GM19463 (cell line): ENCODE results near the gene SHANK3.

Experiments used
- ATAC-seq: cut with Tn5 transposase; IDR thresholded peaks from one replicate; pipeline ENCODE4 v1.9.1; 2021; ENCODE audit warnings: mild to moderate bottlenecking, moderate library complexity; ENCODE audit not compliant: unreplicated experiment

The SHANK3 gene

DNA sequence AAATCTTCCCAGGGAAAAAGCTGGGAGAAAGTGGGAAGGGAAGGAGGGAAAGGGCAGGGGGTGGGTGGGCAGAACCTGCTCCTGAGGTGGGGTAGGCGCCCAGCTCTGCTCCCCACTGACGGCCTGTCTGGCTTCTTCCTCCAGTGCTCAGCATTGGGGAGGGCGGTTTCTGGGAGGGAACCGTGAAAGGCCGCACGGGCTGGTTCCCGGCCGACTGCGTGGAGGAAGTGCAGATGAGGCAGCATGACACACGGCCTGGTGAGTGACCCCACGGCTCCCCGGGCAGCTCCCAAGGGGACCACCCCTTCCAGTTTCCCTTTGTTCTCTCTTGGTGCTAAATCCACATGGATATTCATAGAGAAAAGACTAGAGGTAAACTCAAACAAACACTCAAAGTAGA, 25.9 kb downstream of the SHANK3 start:
- no peak for ATAC-seq

DNA sequence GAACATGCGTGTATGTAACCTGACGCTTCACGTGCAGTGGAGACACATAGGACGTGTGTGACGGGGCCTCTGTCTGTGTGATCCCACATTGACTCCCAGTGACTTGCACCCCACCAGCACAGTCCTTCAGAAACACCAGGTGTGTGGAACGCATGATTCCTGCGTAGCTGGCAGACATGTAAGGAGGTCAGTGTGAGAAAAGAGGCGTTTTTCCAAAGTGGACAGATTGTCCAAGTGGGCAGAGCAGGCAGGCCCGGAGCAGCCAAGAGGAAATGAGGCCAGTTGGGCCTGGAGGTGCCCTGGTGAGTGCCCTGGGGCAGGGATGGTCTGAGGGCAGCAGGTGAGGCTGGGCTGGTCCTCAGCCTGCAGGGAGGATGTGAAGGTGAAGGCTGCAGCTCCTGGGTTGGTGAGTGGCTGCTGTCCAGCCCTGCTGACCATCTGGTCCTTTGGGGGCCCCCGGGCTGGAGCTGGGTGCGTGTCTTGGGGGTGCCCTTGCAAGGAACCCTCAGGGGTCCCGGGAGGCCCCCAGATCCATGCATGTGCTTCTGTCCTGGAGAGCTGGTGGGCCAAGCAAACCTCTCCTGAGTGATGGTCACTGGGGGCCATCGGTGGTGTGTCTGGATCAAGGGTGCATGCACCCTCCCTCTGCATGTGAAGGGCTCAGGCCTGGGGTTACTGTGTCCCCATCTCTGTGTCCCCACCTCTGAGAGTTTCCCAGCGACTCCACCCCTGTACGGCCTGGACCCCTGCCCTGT, 26.6 kb downstream of the SHANK3 start:
- ATAC-seq: no peak

DNA sequence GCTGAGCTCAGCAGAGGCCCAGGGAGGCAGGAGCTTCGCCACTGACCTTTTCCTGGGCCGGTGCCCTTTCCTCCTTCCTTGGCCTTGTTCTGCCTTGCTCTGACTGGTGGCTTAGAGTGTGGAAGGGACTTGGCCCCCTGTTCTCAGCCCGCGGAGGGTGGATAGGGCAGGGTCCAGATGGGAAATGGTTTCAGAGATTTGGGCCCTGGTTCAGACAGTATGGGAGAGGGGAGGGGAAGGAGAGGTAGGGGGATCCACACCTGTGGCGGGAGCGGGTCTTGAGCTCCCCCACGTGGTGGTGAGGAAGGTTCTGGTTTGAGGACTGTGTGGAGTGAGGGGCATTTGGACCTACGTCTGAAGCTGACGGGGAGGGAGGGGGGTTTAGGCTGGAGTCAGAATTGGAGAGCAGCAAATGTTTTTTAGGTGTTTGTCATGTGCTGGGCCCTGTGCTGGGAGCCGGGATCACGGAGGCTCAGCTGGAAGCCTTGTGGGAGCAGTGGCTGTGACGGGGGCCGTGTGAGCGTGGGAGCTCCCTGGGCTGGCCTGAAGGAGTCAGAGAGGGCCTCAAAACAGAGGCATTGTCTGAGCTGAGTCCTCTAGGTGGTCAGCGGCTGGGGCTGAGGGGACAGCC, 27.2 kb downstream of the SHANK3 start:
- no peak for ATAC-seq

DNA sequence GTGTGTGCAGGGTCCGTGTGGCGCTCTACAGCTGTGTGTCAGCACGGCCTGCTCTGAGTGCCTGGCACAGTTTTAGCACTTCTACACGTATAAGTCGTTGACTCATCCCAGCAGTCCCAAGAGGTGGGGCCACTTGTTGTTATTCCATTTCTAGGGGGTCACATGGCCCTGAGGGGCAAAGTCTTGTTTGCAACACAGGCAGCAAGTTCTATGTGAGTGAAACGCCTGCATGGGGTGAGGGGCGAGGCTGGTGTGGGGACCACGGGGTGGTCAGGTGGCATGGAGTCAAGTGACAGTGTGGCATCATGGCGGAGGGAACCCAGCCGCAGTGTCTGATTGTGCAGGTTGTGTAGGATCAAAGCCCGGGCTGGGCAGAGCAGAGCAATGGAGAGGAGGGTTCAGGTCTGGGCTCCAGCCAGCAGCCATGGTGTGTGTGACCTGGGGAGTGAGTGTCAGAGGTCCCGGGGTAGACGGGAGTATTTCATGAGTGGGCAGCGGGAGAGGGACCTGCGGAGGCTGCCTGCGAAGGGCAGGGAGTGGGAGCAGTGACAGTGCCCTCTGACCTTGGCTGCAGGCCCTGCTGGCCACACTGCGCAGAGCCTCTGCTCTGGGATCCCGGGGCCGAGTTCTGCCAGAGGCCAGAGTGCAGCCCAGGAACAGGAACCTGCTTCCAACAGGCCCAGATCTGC, 27.9 kb downstream of the SHANK3 start:
- no peak for ATAC-seq

DNA sequence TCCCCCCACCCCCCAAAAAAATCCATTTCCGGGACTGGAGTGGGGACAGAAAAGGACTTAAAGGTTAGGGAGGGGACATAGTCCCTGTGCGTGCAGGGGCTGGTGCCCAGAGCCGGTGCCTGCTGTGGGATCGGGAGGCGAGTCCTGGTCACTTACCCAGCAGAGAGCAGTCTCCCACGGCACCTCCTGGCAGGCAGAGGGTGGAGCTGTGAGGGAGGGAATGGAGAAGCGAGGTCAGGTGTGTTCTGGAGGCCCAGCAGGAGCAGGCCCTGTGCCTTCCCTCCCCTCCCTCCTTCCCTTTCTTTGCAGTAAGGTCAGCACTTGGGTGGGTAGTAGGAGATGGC, 28.4 kb downstream of the SHANK3 start:
- ATAC-seq: no peak

DNA sequence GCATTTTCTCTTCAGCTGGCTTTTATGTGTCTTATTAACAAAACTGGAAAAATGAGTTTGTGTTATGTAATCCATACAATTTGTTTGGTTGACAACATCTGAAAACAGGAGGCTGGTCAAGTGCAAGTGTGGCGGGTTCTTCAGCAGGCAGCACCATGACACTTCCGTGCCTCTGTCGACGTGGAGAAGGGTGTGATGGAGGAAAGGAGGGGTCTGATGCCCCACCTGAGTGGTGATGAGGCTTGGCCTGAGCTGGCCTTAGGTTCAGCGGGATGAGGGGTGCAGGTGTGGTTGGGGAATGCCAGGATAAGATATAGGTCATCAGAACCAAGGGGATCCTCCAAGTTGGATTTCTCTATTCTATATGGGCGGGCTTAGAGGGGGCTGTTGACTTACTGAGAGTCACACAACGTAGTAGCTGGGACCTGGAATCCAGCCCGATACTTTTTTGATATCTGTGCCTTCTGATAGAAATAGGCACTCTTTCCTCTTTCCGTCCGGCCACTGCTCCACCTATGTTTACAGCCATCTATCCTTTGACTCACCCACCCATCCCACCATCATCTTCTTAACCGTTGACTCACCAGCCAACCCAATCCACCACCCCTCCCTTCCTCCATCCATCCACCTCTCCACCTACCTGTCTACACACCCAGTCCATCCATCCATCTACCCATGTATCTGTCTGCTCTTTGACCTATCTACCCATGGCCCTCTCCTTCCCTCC, 29.0 kb downstream of the SHANK3 start:
- no peak for ATAC-seq

DNA sequence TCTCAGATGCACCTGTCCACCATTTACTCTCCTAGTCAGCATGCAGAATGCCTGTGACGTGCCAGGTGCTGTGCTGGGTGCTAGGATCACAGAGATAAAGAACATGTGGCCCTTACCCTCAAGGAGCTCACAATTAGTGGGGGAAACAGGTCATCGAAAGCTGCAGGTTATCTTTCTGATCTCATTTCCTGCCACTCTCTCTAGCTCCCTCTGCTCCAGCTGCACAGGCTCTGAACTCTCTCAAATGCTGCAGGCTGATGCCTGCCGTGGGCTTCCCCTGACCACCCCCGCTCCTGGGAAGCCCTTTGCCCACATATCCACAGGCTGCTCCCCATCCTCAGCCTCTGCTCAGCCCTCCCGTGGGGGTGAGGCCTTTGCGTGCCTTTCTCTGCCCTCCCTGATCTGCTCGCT, 29.6 kb downstream of the SHANK3 start:
- ATAC-seq: no peak

DNA sequence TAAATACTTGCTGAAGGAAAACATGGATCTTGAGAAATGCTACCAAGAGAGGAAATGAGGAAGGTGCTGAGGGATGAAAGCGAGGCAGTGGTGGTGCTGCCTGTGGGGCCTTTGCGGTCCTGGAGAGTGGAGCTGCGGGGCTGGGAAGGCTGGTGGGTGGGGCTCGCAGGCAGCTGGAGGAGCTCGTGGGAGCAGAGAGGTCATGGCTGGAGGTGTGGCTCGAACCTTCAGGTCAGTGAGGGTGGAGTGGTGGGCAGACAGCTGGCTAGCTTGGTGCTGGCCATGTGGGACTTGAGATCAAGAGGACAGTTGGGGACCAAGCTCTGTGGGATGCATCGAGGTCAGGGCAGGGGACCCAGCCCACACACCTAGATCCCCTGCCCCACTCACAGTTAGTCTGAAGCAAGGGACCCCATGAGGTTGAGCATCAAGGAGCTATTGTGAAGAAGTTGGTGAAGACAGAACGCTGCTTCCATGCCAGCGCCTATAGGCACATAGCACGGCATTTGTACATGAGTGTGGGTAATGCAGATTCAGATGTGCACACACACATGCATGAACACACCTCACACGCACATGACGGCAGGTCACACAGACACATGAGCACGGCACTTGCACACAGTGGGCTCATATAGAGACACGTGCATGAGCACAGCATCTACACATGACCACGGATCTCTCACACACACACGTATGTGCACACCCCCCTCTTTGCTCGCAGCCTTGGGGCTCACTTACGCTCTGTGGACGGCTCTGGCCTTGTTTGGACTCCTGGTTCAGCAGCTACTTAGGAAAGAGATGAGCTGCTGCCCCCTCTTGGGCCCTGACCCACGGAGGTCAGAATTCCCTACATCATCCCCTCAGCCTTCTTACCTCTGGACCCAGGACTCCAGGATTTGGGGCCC, 30.4 kb downstream of the SHANK3 start:
- no peak for ATAC-seq

DNA sequence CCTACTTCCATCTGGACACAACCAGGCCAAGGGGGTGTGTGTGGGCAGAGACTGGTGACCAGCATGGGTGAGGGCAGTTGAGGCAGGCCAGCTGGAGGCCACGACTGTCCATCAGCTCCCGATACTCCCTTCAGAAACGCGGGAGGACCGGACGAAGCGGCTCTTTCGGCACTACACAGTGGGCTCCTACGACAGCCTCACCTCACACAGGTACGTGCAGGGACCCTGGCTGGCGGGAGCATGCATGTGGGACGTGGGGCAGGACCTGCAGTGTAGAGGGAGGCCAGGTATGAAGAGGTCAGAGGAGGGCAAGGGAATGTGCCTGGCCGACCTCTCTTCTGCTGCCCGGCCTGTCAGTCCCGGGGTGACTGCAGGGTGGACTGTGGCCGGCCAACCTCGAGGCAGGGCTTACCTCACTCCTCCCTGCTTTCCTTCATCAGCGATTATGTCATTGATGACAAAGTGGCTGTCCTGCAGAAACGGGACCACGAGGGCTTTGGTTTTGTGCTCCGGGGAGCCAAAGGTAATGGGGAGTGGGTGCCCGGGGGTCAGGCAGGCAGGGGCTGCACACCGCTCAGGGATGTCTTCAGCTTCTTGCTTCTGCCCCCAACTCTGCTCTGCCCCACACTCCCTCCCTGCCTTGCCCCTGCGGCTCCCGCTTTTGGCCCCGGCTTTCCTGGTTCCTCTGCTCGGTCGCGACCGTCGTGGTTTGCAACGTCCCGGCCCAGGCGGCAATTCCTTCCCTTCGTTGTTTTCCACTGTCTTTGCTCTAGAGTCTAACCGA, 31.3 kb downstream of the SHANK3 start:
- no peak for ATAC-seq

DNA sequence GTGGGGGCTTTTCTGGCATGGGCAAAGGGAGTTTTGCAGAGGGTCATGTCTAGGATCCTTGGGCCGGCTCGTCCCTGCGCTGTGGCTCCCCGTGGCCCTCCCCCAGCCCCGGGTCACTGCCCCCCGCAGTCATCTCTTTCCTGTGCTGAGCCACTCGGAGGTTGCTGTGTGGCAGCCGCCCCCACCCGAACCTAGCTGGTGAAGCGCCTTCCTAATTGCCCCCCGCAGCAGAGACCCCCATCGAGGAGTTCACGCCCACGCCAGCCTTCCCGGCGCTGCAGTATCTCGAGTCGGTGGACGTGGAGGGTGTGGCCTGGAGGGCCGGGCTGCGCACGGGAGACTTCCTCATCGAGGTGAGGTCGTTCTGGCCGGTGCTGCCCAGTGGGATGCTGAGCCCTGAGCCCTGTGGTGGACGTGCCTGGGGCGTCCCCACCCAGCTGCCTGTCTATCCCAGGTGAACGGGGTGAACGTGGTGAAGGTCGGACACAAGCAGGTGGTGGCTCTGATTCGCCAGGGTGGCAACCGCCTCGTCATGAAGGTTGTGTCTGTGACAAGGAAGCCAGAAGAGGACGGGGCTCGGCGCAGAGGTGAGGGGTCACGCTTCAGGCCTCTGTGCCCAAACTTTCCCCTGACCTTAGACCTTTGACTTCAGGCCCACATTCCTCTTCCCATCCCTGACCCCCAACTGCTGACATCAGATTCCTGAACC, 32.0 kb downstream of the SHANK3 start:
- ATAC-seq: no peak

DNA sequence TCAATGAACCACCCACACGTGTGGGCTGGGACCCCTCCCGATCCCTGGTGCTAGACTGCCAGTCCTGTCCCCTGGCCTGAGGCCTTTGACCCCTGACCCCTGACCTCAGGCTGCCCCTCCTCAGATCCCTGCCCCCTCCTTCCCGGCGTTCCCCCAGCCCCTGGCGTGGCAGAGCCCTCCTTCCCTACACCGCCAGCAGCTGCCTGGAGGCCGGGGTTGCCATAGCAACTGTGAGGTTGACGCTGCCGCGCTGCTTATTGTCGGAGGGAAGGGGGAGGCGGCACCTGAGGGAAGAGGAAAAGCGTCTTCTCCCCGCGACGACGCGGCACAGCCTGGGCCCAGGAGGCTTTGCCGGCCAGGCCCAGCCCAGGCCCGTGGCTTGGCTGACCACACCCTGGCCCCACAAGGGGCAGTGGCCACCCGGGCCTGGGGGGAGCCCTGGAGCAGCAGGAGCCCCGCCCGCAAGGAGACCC, 32.6 kb downstream of the SHANK3 start:
- ATAC-seq: no peak

DNA sequence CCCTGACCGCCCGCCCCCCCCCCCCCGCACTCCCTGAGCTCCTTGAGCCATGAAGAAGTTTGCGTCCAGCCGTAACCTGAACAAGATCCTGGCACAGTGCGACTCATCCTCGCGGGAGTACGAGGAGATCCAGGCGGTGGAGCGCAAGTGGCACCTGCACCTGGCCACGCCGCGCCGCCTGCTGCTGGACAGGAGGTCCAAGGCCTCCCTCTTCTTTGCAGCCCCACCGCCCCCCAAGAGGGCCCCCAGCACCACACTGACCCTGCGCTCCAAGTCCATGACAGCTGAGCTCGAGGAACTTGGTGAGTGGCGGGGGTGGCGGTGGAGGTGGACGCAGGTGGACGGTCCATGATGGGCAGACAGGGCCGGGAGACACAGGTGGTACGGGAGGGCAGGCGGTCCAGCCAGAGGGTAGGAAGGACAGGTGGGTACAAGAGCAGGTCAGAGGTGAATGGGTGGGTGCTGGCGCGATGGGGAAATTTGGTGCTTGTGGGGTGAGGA, 33.3 kb downstream of the SHANK3 start:
- ATAC-seq: no peak

DNA sequence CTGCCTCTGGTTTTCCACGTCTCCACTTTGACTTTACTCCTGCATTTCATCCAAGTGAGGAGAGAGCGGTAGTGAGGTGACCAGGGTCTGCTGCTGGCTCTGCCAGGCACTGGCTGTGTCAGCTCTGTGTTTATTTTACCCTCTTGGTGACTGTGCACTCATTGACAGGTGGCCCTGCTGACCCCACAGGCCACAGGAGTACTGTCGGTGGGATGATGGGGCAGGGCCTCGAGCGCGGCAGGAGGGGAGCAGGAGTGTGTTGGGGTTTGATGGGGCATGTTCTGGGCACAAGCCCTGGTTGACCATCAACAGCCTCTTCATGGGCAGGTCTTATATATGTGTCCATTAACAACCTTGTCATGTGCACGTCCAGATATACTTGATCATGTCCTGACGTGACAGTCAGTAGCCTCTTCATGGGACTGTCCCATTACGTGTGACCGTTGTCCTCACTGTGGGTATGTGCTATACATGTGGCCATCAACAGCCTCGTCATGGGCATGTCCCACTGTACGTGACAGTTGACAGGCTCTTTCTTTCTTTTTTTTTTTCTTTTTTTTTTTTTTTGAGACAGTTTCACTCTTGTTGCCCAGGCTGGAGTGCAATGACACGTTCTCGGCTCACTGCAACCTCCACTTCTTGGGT, 34.0 kb downstream of the SHANK3 start:
- no peak for ATAC-seq

DNA sequence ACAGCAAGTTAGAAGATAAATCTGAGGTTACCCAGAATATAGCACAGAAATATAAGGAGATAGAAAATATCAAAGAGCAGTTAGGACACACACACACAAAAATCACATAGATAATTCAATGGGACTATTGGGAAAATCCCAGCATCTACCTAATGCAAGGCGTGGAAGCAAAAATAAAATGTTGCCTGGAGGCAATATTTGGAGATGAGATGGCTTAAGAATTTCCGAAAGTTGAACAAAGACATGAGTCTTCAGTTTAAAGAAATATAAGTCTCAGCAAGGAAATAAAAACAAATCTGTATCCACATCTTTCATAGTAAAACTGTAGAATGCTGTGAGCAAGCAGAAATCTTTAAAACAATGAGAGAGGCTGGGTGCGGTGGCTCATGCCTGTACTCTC, 35.9 kb downstream of the SHANK3 start:
- ATAC-seq: no peak

DNA sequence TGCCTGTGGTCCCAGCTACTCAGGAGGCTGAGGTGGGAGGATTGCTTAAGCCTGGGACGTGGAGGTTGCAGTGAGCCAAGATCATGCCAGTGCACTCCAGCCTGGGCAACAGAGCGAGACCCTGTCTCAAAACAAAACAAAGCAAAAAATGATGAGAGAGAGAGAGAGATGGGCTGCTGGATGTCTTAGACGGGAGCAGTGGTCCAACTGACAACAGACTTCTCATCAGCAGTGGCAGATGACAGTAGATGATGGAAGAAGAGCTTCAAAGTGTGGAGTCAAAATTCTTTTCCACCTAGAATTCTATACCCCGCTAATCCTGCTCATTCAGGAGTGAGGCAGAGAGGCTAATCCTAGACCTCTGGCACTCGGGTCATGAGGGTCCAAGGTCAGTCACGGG, 36.4 kb downstream of the SHANK3 start:
- ATAC-seq: no peak

DNA sequence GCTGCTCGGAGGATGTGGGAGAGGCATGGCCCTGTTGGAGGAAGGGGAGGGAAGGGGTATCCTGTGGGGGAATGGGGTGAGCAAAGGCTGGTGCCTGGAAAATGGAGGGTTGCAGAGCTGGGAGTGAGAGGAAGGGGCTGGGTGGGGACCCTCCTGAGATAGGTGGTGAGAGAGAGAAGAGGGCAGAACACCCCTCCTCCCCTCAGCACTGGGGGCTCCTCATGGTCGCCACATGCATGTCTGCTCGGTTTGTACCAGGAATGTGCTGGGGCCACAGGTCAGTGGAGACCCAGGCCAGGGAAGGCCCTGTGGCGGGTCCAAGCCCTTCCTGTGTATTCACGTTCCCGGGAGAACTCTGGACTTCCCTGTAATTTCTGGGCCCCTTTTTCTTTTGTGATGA, 37.6 kb downstream of the SHANK3 start:
- no peak for ATAC-seq

DNA sequence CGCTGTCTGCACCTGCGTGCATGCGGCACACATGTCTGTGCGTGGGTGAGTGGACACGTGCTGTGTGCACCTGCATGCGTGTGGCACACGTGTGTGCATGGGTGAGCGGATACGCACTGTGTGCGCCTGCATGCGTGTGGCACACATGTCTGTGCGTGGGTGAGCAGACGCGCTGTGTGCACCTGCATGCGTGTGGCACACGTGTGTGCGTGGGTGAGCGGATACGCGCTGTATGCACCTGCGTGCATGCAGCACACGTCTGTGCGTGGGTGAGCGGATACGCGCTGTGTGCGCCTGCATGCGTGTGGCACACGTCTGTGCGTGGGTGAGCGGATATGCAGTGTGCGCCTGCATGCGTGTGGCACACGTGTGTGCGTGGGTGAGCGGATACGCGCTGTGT, 38.3 kb downstream of the SHANK3 start:
- ATAC-seq: no peak
